GM23248 (cell line): ENCODE results near the gene SLC44A3. TPM values are rescaled to one million over a fixed set of nuclear protein-coding genes. Genes with fewer than 3 reads are reported as not detected.

ENCODE experiments used
- DNase-seq: peaks from one replicate; pipeline ENCODE4 v3.0.0-alpha.2; 2015
- H2AFZ ChIP-seq: fragments of 200-600 bp; sonication (generic); 2 replicates; pipeline ENCODE4 v1.6.1; 2016; ENCODE audit warnings: antibody characterized with exemption
- H3F3A ChIP-seq: fragments of 200-600 bp; sonication (generic); 2 replicates; pipeline ENCODE4 v1.6.1; 2016; ENCODE audit warnings: mild to moderate bottlenecking, antibody characterized with exemption, mixed run types; ENCODE audit not compliant: insufficient read depth
- H3K27ac ChIP-seq: fragments of 200-600 bp; sonication (generic); 2 replicates; pipeline ENCODE4 v1.5.1; 2016; ENCODE audit warnings: mild to moderate bottlenecking
- H3K27me3 ChIP-seq: fragments of 200-600 bp; sonication (generic); replicated peaks from 2 replicates; pipeline ENCODE4 v1.6.1; 2016; ENCODE audit warnings: mild to moderate bottlenecking; ENCODE audit not compliant: insufficient read depth
- H3K36me3 ChIP-seq: fragments of 200-600 bp; sonication (generic); 2 replicates; pipeline ENCODE4 v1.6.1; 2016; ENCODE audit warnings: low read depth, mild to moderate bottlenecking
- H3K4me1 ChIP-seq: fragments of 200-600 bp; sonication (generic); 2 replicates; pipeline ENCODE4 v1.6.1; 2016; ENCODE audit warnings: mild to moderate bottlenecking; ENCODE audit not compliant: insufficient read depth
- H3K4me2 ChIP-seq: fragments of 200-600 bp; sonication (generic); one replicate; pipeline ENCODE4 v1.6.1; 2016; ENCODE audit warnings: mild to moderate bottlenecking; ENCODE audit not compliant: unreplicated experiment
- H3K4me3 ChIP-seq: fragments of 200-600 bp; sonication (generic); 2 replicates; pipeline ENCODE4 v1.5.1; 2016; ENCODE audit warnings: mild to moderate bottlenecking
- H3K79me2 ChIP-seq: fragments of 200-600 bp; sonication (generic); 2 replicates; pipeline ENCODE4 v1.6.1; 2016; ENCODE audit warnings: mild to moderate bottlenecking; ENCODE audit not compliant: insufficient read depth
- H3K9ac ChIP-seq: fragments of 200-600 bp; sonication (generic); 2 replicates; pipeline ENCODE4 v1.6.1; 2016; ENCODE audit warnings: mild to moderate bottlenecking
- H3K9me2 ChIP-seq: fragments of 200-600 bp; sonication (generic); 2 replicates; pipeline ENCODE4 v1.6.1; 2016; ENCODE audit warnings: mixed run types, mild to moderate bottlenecking, moderate library complexity; ENCODE audit not compliant: insufficient read depth
- H3K9me3 ChIP-seq: fragments of 200-600 bp; sonication (generic); one replicate; pipeline ENCODE4 v1.6.1; 2017; ENCODE audit warnings: low read depth
- H4K20me1 ChIP-seq: fragments of 200-600 bp; sonication (generic); 2 replicates; pipeline ENCODE4 v1.6.0; 2016; ENCODE audit not compliant: insufficient read depth
- EZH2 ChIP-seq: fragments of 200-600 bp; sonication (generic); IDR thresholded peaks from 2 replicates; pipeline ENCODE4 v1.6.1; 2018; ENCODE audit warnings: antibody characterized with exemption, mild to moderate bottlenecking; ENCODE audit not compliant: insufficient read depth, poor library complexity, severe bottlenecking
- EZH2phosphoT487 ChIP-seq: fragments of 200-600 bp; sonication (generic); IDR thresholded peaks from 2 replicates; pipeline ENCODE4 v1.6.1; 2018; ENCODE audit warnings: antibody characterized with exemption, moderate library complexity, mild to moderate bottlenecking, low read depth; ENCODE audit not compliant: insufficient read depth
- WGBS, 2 experiments: methylation state at CpG; one replicate each; pipeline ENCODE4 v1.1.6; 2015 to 2017; ENCODE audit warnings: low lambda C conversion rate in 2 of 2, low coverage in 1 of 2; ENCODE audit errors: missing lambda C conversion rate in 2 of 2; 5-methylcytosine and 5-hydroxymethylcytosine counted together
- in situ Hi-C: fragments of 300-500 bp; cut with MboI; formaldehyde crosslinking; loops from 2 replicates; pipeline ENCODE4 v1.15.0; 2020
- polyA plus RNA-seq: library from polyadenylated mRNA; unstranded; fragments of >200 nt; fragmentation: Nextera tagmentation; extraction: Ambion mirVana; gene quantifications from 2 replicates; pipeline ENCODE4 v1.2.1, GENCODE V29; 2016
- total RNA-seq: library from RNA; depleted of rRNA; stranded (reverse); fragments of >200 nt; shearing (Covaris generic); gene quantifications from 2 replicates; pipeline ENCODE4 v1.2.3, GENCODE V29; 2014

SLC44A3 gene
- total and polyA plus RNA-seq, 2 experiments from 2014 or later: 1.6 to 2.0 TPM

DNA sequence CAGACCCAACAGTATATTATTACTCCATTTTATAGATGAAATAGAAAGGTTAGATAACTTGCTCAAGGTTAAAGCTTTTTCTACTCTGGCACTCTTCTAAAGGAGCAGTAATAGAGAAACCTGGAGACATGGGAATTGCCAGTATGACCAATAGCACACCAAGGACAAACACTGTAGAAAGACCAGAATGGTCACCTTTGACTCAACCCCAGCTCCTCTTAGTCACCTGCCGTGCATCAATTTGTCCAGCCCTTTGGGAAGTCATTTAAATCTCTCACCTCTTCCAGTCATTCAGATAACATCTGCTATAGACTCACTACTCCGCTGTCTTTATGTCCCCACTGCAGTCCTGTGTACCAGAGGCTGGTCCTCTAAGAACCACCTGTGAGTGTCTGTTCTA is 23.9 kb upstream of the SLC44A3 start:
- no peak overlapping the region for H3K27ac ChIP-seq
- no peaks in the 10 kb centered on the region for H4K20me1 ChIP-seq
- peaks cover 31% of the 10 kb centered on the region for H3F3A ChIP-seq
- TF ChIP-seq EZH2phosphoT487 (no peak), EZH2 (no peak)
- H2AFZ ChIP-seq: no peak overlapping the region
- no peak overlapping the region for H3K4me3 ChIP-seq
- H3K4me2 ChIP-seq: no peak overlapping the region
- no peaks in the 10 kb centered on the region for H3K79me2 ChIP-seq
- no peak overlapping the region for H3K9ac ChIP-seq
- WGBS, 2 experiments: 73 to 86% methylated on average over 2 of the region's 2 CpGs
- in situ Hi-C loops: no loop called here
- H3K9me2 ChIP-seq: 0 out of 2 replicates have a peak, but pooled peaks cover under 1% of the 10 kb centered on the region
- H3K9me3 ChIP-seq: no peaks in the 10 kb centered on the region
- peaks cover 55% of the 10 kb centered on the region for H3K4me1 ChIP-seq
- no peaks in the 10 kb centered on the region for H3K36me3 ChIP-seq
- DNase-seq: no peak
- H3K27me3 ChIP-seq: no peaks in the 10 kb centered on the region

DNA sequence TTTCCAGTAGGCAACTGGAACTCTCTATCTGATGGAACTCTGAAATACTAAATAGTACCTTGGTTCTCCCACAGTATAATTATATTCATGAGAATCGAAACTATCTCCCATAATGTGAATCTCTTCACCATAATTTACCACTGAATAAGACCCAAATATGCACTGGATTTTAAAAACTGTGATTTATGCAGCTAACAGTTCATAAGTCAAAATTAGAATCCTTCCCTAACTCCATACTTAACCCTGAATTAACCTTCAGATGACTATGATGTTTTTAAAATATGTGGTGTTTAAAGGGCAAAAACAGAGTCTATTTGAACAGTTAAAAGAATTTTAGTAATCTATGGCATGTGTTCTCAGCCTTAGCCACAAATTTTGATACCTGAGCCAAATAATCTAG is 22.9 kb upstream of the SLC44A3 start:
- DNase-seq: no peak
- Histone ChIP-seq H2AFZ (no peak overlapping the region), H3K27ac (no peak overlapping the region), H3K4me1 (peaks cover 52% of the 10 kb centered on the region), H3K4me2 (no peak overlapping the region), H3K9ac (no peak overlapping the region), H3K4me3 (no peak overlapping the region), H3K9me3 (no peaks in the 10 kb centered on the region), H3K36me3 (no peaks in the 10 kb centered on the region), H3K27me3 (no peaks in the 10 kb centered on the region), H3K79me2 (no peaks in the 10 kb centered on the region), H3K9me2 (no peaks in the 10 kb centered on the region), H4K20me1 (no peaks in the 10 kb centered on the region), H3F3A (peaks cover 26% of the 10 kb centered on the region)
- in situ Hi-C loops: no loop called here
- WGBS, 2 experiments: 84 to 87% methylated on average over 1 of the region's 1 CpG
- TF ChIP-seq EZH2phosphoT487 (no peak), EZH2 (no peak)

DNA sequence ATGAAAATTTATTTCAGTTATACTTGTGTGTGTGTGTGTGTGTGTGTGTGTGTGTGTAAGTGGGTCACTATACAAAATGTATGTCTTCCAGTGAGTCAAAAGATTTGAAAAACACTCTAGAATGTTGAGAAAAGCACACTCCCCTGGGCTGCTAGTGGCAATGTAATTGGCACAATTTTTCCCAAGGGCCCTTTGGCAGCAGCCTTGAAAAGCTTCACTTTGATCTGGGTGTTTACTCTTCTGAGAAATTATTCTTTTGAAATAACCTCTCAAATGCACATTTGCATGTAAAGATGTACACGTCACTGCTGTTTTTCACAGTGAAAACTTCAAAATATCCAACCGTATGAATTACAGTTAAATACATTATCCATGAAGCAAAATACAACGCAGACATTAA is 22.1 kb upstream of the SLC44A3 start:
- Histone ChIP-seq H3K9ac (no peak overlapping the region), H4K20me1 (no peaks in the 10 kb centered on the region), H3F3A (peaks cover 18% of the 10 kb centered on the region), H3K4me1 (peaks cover 46% of the 10 kb centered on the region), H3K4me3 (no peak overlapping the region), H3K4me2 (no peak overlapping the region), H3K27ac (no peak overlapping the region), H3K9me3 (no peaks in the 10 kb centered on the region), H3K9me2 (no peaks in the 10 kb centered on the region), H3K27me3 (no peaks in the 10 kb centered on the region), H3K36me3 (no peaks in the 10 kb centered on the region), H2AFZ (no peak overlapping the region), H3K79me2 (no peaks in the 10 kb centered on the region)
- 99 to 100% methylated on average over 3 of the region's 3 CpGs for WGBS, 2 experiments
- in situ Hi-C loops: no loop called here
- DNase-seq: no peak
- TF ChIP-seq EZH2: no peak
- no peak for TF ChIP-seq EZH2phosphoT487

GRCh38 chr1:94798462-94798861 is 21.7 kb upstream of the SLC44A3 start:
- TF ChIP-seq EZH2phosphoT487 (no peak), EZH2 (no peak)
- Histone ChIP-seq H3K9me3 (no peaks in the 10 kb centered on the region), H3K36me3 (no peaks in the 10 kb centered on the region), H3K9ac (no peak overlapping the region), H3K79me2 (no peaks in the 10 kb centered on the region), H3F3A (peaks cover 14% of the 10 kb centered on the region), H3K4me2 (no peak overlapping the region), H3K9me2 (no peaks in the 10 kb centered on the region), H3K27me3 (no peaks in the 10 kb centered on the region), H3K27ac (no peak overlapping the region), H4K20me1 (no peaks in the 10 kb centered on the region), H3K4me3 (no peak overlapping the region), H3K4me1 (peaks cover 46% of the 10 kb centered on the region), H2AFZ (no peak overlapping the region)
- 94 to 100% methylated on average over 2 of the region's 2 CpGs for WGBS, 2 experiments
- in situ Hi-C loops: no loop called here
- no peak for DNase-seq

- Histone ChIP-seq H3K36me3 (no peaks in the 10 kb centered on the region), H3K9me3 (no peaks in the 10 kb centered on the region), H3K27me3 (no peaks in the 10 kb centered on the region), H3F3A (peaks cover 10% of the 10 kb centered on the region), H3K79me2 (no peaks in the 10 kb centered on the region), H3K9me2 (no peaks in the 10 kb centered on the region), H3K9ac (no peak overlapping the region), H3K4me3 (no peak overlapping the region), H4K20me1 (no peaks in the 10 kb centered on the region), H3K4me2 (peak overlapping the region; percentile 46), H3K4me1 (peaks cover 46% of the 10 kb centered on the region), H2AFZ (peak overlapping the region; percentile 44), H3K27ac (no peak overlapping the region)
- in situ Hi-C loops: no loop called here
- DNase-seq: peak; percentile 48
- TF ChIP-seq EZH2 (no peak), EZH2phosphoT487 (no peak)
- WGBS, 2 experiments: 51 to 52% methylated on average over 4 of the region's 4 CpGs
Measured at GRCh38 chr1:94799206-94799605, 21.0 kb upstream of the SLC44A3 start.
